Brain microvascular endothelial cell (primary cell): ENCODE measurements around the gene ITGA4.

Experiments
- DNase-seq: peaks from one replicate; pipeline ENCODE4 v3.0.0-alpha.2; 2020
- H3K27ac ChIP-seq: fragments of 250-450 bp; sonication (Bioruptor Pico); 2 replicates; pipeline ENCODE4 v1.5.1; 2020; ENCODE audit warnings: mild to moderate bottlenecking, moderate library complexity
- H3K27me3 ChIP-seq: fragments of 250-450 bp; sonication (Bioruptor Pico); replicated peaks from 2 replicates; pipeline ENCODE4 v1.5.1; 2020; ENCODE audit warnings: mild to moderate bottlenecking
- H3K36me3 ChIP-seq: fragments of 250-450 bp; sonication (Bioruptor Pico); replicated peaks from 2 replicates; pipeline ENCODE4 v1.5.1; 2020; ENCODE audit warnings: mild to moderate bottlenecking
- H3K4me3 ChIP-seq: 2 replicates; pipeline ENCODE4 v1.5.1; 2011; ENCODE audit warnings: low read depth, mild to moderate bottlenecking, control low read depth, low read length, moderate library complexity
- in situ Hi-C: cut with HindIII; loops from 2 replicates; pipeline ENCODE4 v1.10.0; 2017; ENCODE audit warnings: low sequenced_read_pairs, low pct_ligation_motif_present
- TF ChIP-seq, protein P1 (sequence below): IDR thresholded peaks from 2 replicates; pipeline ENCODE4 v1.5.1; 2011; ENCODE audit warnings: low read depth, mild to moderate bottlenecking, moderate library complexity, low read length, control low read depth, inconsistent platforms; ENCODE audit errors: missing control alignments

Gene ITGA4

DNA sequence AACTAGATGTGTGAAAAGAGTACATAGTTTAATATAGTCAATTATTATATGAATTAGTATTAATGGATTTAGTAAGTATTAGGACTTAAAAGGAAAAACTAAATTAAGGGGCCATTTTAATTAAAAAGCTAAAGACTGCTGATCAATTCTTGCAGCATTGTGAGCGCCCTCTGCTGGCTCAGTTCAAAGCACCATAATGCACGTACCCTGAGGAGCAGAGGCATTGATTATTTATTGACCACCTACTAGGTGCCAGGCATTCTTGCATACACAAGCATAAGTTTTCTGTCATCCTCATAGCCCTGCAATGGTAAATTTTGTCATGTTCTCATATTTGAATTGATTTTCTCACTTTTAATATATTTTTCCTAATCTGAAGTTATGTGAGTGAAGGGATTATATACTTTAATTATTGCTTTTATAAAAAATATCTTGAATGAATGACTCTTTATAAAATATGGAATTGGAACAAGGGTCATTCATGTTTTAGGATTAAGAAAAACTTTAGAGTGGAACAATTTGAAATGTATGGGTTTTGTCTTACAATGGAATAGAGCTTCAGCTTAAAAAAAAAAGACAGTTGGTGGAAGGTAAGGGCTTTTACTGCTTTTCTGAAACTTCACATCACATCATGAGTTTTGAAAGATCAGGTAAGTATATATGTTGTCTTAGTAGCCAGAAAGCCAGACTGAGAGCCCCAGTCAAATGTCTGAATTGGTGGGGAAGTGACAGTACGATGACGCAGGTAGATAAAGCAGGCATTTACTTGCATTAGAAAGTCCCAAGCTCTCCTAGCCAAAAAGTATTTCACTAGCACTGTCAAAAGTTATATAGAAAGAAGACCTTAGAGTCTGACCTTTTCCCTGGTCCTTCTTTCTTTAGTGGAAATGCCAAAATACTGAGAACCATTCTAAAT, 9.7 kb downstream of the ITGA4 start:
- Histone ChIP-seq H3K27ac (peak overlapping the region; percentile 72), H3K36me3 (peaks cover 8% of the 10 kb centered on the region), H3K27me3 (no peaks in the 10 kb centered on the region), H3K4me3 (no peak overlapping the region)
- in situ Hi-C loops: loop anchor here (10.0 kb wide), 1 partner anchor 362 kb away; no protein-coding TSS in a partner anchor
- TF ChIP-seq, protein P1, sequence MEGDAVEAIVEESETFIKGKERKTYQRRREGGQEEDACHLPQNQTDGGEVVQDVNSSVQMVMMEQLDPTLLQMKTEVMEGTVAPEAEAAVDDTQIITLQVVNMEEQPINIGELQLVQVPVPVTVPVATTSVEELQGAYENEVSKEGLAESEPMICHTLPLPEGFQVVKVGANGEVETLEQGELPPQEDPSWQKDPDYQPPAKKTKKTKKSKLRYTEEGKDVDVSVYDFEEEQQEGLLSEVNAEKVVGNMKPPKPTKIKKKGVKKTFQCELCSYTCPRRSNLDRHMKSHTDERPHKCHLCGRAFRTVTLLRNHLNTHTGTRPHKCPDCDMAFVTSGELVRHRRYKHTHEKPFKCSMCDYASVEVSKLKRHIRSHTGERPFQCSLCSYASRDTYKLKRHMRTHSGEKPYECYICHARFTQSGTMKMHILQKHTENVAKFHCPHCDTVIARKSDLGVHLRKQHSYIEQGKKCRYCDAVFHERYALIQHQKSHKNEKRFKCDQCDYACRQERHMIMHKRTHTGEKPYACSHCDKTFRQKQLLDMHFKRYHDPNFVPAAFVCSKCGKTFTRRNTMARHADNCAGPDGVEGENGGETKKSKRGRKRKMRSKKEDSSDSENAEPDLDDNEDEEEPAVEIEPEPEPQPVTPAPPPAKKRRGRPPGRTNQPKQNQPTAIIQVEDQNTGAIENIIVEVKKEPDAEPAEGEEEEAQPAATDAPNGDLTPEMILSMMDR: peak; percentile 92
- DNase-seq: peak; percentile 68

DNA sequence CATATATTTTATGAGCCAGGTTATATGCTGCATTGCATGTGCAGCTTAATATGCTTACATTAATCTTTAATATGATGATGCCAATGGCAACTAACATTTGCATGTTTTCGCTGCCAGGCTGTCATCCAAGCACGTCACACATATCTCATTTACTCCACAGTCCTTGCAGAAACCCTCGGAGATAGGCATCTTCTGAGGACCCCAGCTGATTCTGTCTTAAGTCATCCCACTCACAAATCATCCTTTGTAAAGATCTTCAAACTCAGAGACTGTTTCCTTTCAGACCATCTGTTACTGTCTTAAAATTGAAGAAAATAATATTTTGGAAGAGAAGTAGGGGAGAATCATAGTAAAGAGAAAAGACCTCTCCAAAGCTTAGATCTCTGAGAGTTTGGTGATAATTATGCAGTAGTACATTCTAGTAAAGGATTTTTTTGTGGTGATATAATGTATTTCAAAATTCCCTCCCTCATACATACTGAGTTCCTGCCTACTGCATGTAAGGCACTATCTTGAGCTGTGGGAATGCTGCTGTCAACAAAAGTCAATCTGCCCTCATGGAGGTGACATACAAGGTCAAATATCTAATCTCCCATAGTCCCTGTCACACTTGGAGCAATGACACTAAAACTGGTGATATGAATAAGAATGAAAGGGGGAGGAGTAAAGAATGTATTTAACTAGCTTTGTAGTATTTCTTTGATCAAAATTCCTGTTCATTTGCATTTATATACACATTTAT, 11.0 kb downstream of the ITGA4 start:
- H3K4me3 ChIP-seq: no peak overlapping the region
- H3K36me3 ChIP-seq: peaks cover 8% of the 10 kb centered on the region
- no peak overlapping the region for H3K27ac ChIP-seq
- TF ChIP-seq, protein P1: no peak
- no peak for DNase-seq
- in situ Hi-C loops: loop anchor here (10.0 kb wide), 1 partner anchor 363 kb away; no protein-coding TSS in a partner anchor
- H3K27me3 ChIP-seq: no peaks in the 10 kb centered on the region

DNA sequence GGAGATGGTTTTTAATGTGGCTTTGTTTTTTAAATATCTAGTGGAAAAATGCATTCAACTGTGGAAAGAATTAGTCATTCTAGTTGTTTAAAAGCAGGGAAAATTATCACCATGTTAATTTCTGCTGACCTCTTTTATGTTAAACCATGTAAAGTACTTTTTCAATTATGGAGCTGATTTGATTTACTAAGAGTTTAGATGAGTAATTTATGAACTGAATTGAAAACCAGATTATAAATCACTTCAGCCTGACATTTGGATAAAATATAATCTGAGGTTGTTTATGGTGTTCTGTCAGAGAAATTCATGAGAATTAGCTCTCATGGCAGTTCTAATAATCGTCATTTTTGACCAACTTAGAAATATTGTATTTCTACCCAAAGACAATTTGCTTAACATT, 11.6 kb downstream of the ITGA4 start:
- DNase-seq: no peak
- no peaks in the 10 kb centered on the region for H3K27me3 ChIP-seq
- TF ChIP-seq, protein P1: no peak
- H3K4me3 ChIP-seq: no peak overlapping the region
- peaks cover 7% of the 10 kb centered on the region for H3K36me3 ChIP-seq
- in situ Hi-C loops: loop anchor here (10.0 kb wide), 1 partner anchor 364 kb away; no protein-coding TSS in a partner anchor
- no peak overlapping the region for H3K27ac ChIP-seq

DNA sequence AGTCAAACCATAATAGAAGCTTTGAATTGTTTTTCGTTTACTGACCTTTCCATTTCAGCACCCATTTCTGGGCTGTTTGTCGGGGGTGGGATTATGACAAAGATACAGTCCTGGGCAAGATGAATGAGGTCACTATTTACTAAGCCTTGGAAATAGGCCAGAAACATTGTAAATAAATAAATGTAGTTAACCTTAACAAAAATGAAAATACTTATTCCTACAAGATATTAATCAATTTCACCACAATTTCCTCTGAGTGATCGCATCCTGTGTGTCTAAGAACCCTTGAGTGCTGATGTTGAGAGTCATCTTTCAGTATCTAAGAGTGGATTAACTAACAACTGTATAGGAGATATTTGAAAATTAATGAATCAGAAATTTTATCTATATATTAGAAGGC, 14.0 kb downstream of the ITGA4 start:
- H3K36me3 ChIP-seq: peaks cover 15% of the 10 kb centered on the region
- no peaks in the 10 kb centered on the region for H3K27me3 ChIP-seq
- no peak overlapping the region for H3K27ac ChIP-seq
- TF ChIP-seq, protein P1: no peak
- H3K4me3 ChIP-seq: no peak overlapping the region
- in situ Hi-C loops: no loop called here
- DNase-seq: no peak

DNA sequence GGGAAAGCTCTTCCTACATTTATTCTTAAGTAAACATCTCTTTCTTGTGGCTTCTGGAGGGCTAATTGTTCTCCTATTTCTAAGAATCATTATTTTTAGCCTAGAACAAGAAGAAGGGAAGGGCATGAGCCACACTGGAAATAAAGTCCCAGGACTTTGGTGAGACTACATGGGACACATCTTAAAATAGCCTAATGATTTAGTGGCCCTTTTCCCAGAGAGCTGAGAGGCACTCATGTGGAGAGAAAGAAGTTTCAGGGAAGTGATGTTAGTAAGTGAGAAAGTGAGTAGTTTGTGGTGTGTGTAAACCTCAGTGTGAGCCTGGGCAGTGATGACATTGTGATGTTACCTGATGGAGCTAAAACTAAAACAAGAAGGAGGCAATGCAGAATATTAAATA, 14.6 kb downstream of the ITGA4 start:
- in situ Hi-C loops: no loop called here
- H3K4me3 ChIP-seq: no peak overlapping the region
- TF ChIP-seq, protein P1: no peak

More for the DNA sequence above, 14.6 kb downstream of the ITGA4 start:
- H3K36me3 ChIP-seq: peaks cover 19% of the 10 kb centered on the region
- no peak for DNase-seq
- H3K27me3 ChIP-seq: no peaks in the 10 kb centered on the region
- no peak overlapping the region for H3K27ac ChIP-seq
